HEK293 (cell line): Measurements from ENCODE around the gene MOGAT2.

ENCODE experiments used
- CTCF ChIA-PET: fragments of 350-600 bp; formaldehyde crosslinking; extraction: SDS; loops from one replicate; lab custom pipeline; 2021; ENCODE audit warnings: antibody characterized with exemption; lab: Yijun Ruan, JAX
- POLR2A ChIA-PET: fragments of 300-600 bp; formaldehyde crosslinking; extraction: SDS; loops from one replicate; lab custom pipeline; 2020; ENCODE audit warnings: antibody characterized with exemption, inconsistent platforms; lab: Yijun Ruan, JAX
- H3K27ac ChIP-seq: fragments of 200-500 bp; sonication (Bioruptor generic); 2 replicates; pipeline ENCODE4 v1.5.1; 2014; ENCODE audit warnings: low read depth, low read length, control low read depth, inconsistent platforms; ENCODE audit errors: extremely low read depth
- H3K36me3 ChIP-seq, 2 experiments: fragments of 200-500 bp in 1 of 2; sonication (Bioruptor generic) in 1 of 2; 1 replicate in 1 of 2; 2 replicates in 1 of 2; pipeline ENCODE4 v1.5.1; 2014 to 2017; ENCODE audit warnings: inconsistent platforms in 2 of 2, low read length in 2 of 2; ENCODE audit not compliant: control insufficient read depth in 2 of 2, insufficient read depth in 1 of 2
- H3K4me1 ChIP-seq: fragments of 200-500 bp; sonication (Bioruptor generic); 2 replicates; pipeline ENCODE4 v1.5.1; 2014; ENCODE audit warnings: mild to moderate bottlenecking, low read length, inconsistent platforms; ENCODE audit not compliant: control insufficient read depth, insufficient read depth
- H3K4me3 ChIP-seq: 2 replicates; pipeline ENCODE4 v1.5.1; 2011; ENCODE audit warnings: low read depth, mild to moderate bottlenecking, control low read depth, low read length, moderate library complexity
- H3K9me3 ChIP-seq: fragments of 200-500 bp; sonication (Bioruptor generic); 2 replicates; pipeline ENCODE4 v1.5.1; 2014; ENCODE audit warnings: low read depth, low read length, inconsistent platforms; ENCODE audit not compliant: control insufficient read depth, insufficient read depth
- ATF2 ChIP-seq: fragments of 450-650 bp; formaldehyde crosslinking; IDR thresholded peaks from 2 replicates; pipeline ENCODE4 v1.5.1; 2016; ENCODE audit warnings: missing biosample characterization, missing genetic modification characterization, low read depth
- BCL11A ChIP-seq: fragments of 450-650 bp; formaldehyde crosslinking; IDR thresholded peaks from 2 replicates; pipeline ENCODE4 v1.5.1; 2016; ENCODE audit warnings: low read depth, missing biosample characterization, missing genetic modification characterization
- FEZF1 ChIP-seq: fragments of 450-650 bp; formaldehyde crosslinking; IDR thresholded peaks from 2 replicates; pipeline ENCODE4 v1.5.1; 2016; ENCODE audit warnings: missing biosample characterization, missing genetic modification characterization
- GLIS1 ChIP-seq: fragments of 450-650 bp; formaldehyde crosslinking; IDR thresholded peaks from 2 replicates; pipeline ENCODE4 v1.5.1; 2016; ENCODE audit warnings: missing biosample characterization, missing genetic modification characterization
- HOXD13 ChIP-seq: sonication (generic); formaldehyde crosslinking; IDR thresholded peaks from 2 replicates; pipeline ENCODE4 v1.8.0; 2022; ENCODE audit warnings: missing genetic modification reagents, borderline replicate concordance
- IKZF3 ChIP-seq: fragments of 450-650 bp; IDR thresholded peaks from 2 replicates; pipeline ENCODE4 v1.5.0; 2018; ENCODE audit warnings: missing biosample characterization, mild to moderate bottlenecking, missing genetic modification characterization, moderate library complexity
- KLF8 ChIP-seq: fragments of 450-650 bp; formaldehyde crosslinking; IDR thresholded peaks from 2 replicates; pipeline ENCODE4 v1.5.1; 2016; ENCODE audit warnings: missing biosample characterization, missing genetic modification characterization
- KLF9 ChIP-seq: fragments of 450-650 bp; formaldehyde crosslinking; IDR thresholded peaks from 2 replicates; pipeline ENCODE4 v1.5.1; 2016; ENCODE audit warnings: missing biosample characterization, missing genetic modification characterization, low read depth
- MYNN ChIP-seq: fragments of 450-650 bp; formaldehyde crosslinking; IDR thresholded peaks from 2 replicates; pipeline ENCODE4 v1.5.1; 2016; ENCODE audit warnings: missing biosample characterization, missing genetic modification characterization, borderline replicate concordance
- PRDM4 ChIP-seq: fragments of 450-650 bp; formaldehyde crosslinking; IDR thresholded peaks from 2 replicates; pipeline ENCODE4 v1.5.1; 2017; ENCODE audit warnings: missing biosample characterization, missing genetic modification characterization
- ZBTB48 ChIP-seq: fragments of 450-650 bp; formaldehyde crosslinking; IDR thresholded peaks from 2 replicates; pipeline ENCODE4 v1.5.1; 2016; ENCODE audit warnings: missing biosample characterization, missing genetic modification characterization
- ZFHX2 ChIP-seq: fragments of 450-650 bp; formaldehyde crosslinking; conservative IDR thresholded peaks from 2 replicates; pipeline ENCODE4 v1.5.1; 2016; ENCODE audit warnings: missing biosample characterization, missing genetic modification characterization
- ZNF132 ChIP-seq: fragments of 450-650 bp; formaldehyde crosslinking; IDR thresholded peaks from 2 replicates; pipeline ENCODE4 v1.5.1; 2017; ENCODE audit warnings: missing biosample characterization, missing genetic modification characterization, borderline replicate concordance
- ZNF18 ChIP-seq: fragments of 450-650 bp; formaldehyde crosslinking; IDR thresholded peaks from 2 replicates; pipeline ENCODE4 v1.5.1; 2016; ENCODE audit warnings: missing biosample characterization, missing genetic modification characterization
- ZNF19 ChIP-seq: fragments of 450-650 bp; formaldehyde crosslinking; IDR thresholded peaks from 2 replicates; pipeline ENCODE4; 2016; ENCODE audit warnings: missing biosample characterization, missing genetic modification characterization, low read depth
- ZNF214 ChIP-seq: fragments of 450-650 bp; formaldehyde crosslinking; IDR thresholded peaks from 2 replicates; pipeline ENCODE4 v1.5.1; 2017; ENCODE audit warnings: missing biosample characterization, mild to moderate bottlenecking, missing genetic modification characterization, borderline replicate concordance
- ZNF302 ChIP-seq: fragments of 450-650 bp; formaldehyde crosslinking; IDR thresholded peaks from 2 replicates; pipeline ENCODE4 v1.5.1; 2016; ENCODE audit warnings: missing biosample characterization, missing genetic modification characterization, low read depth
- ZNF366 ChIP-seq: fragments of 450-650 bp; formaldehyde crosslinking; conservative IDR thresholded peaks from 2 replicates; pipeline ENCODE4 v1.5.1; 2016; ENCODE audit warnings: missing biosample characterization, missing genetic modification characterization
- ZNF548 ChIP-seq: fragments of 450-650 bp; formaldehyde crosslinking; IDR thresholded peaks from 2 replicates; pipeline ENCODE4 v1.5.1; 2016; ENCODE audit warnings: missing biosample characterization, missing genetic modification characterization
- ZNF580 ChIP-seq: fragments of 450-650 bp; formaldehyde crosslinking; IDR thresholded peaks from 2 replicates; pipeline ENCODE4 v1.5.1; 2016; ENCODE audit warnings: missing biosample characterization, missing genetic modification characterization
- ZNF600 ChIP-seq: fragments of 450-650 bp; formaldehyde crosslinking; IDR thresholded peaks from 2 replicates; pipeline ENCODE4 v1.5.1; 2016; ENCODE audit warnings: missing biosample characterization, missing genetic modification characterization
- ZNF621 ChIP-seq: fragments of 450-650 bp; formaldehyde crosslinking; IDR thresholded peaks from 2 replicates; pipeline ENCODE4 v1.5.1; 2017; ENCODE audit warnings: missing biosample characterization, missing genetic modification characterization
- ZNF639 ChIP-seq: fragments of 450-650 bp; formaldehyde crosslinking; IDR thresholded peaks from 2 replicates; pipeline ENCODE4 v1.5.1; 2016; ENCODE audit warnings: missing biosample characterization, missing genetic modification characterization
- ZNF654 ChIP-seq: fragments of 450-650 bp; formaldehyde crosslinking; IDR thresholded peaks from 2 replicates; pipeline ENCODE4 v1.5.1; 2016; ENCODE audit warnings: low read depth, missing biosample characterization, missing genetic modification characterization
- ZNF701 ChIP-seq: fragments of 450-650 bp; formaldehyde crosslinking; IDR thresholded peaks from 2 replicates; pipeline ENCODE4 v1.5.1; 2016; ENCODE audit warnings: missing biosample characterization, missing genetic modification characterization
- ZNF776 ChIP-seq: fragments of 450-650 bp; formaldehyde crosslinking; IDR thresholded peaks from 2 replicates; pipeline ENCODE4 v1.5.0; 2017; ENCODE audit warnings: missing biosample characterization, missing genetic modification characterization, borderline replicate concordance

The MOGAT2 gene

GRCh38 chr11:75779960-75780359, 62.3 kb downstream of the MOGAT2 start:
- no peaks in the 10 kb centered on the region for H3K36me3 ChIP-seq
- no peak overlapping the region for H3K4me3 ChIP-seq
- CTCF ChIA-PET: no interaction called here
- no peak overlapping the region for H3K27ac ChIP-seq
- TF ChIP-seq PRDM4 (tag by site-specific recombination) (no peak), ATF2 (tag by site-specific recombination) (no peak), FEZF1 (tag by site-specific recombination) (no peak), KLF8 (no peak), ZNF639 (tag by site-specific recombination) (no peak), ZBTB48 (tag by site-specific recombination) (no peak), MYNN (no peak), ZNF600 (tag by site-specific recombination) (no peak), ZNF19 (tag by site-specific recombination) (no peak), HOXD13 (CRISPR knock-in tag) (no peak), ZNF548 (tag by site-specific recombination) (no peak), ZNF18 (tag by site-specific recombination) (no peak), GLIS1 (tag by site-specific recombination) (no peak), ZNF654 (tag by site-specific recombination) (no peak)
- H3K9me3 ChIP-seq: no peaks in the 10 kb centered on the region
- H3K4me1 ChIP-seq: no peaks in the 10 kb centered on the region
- POLR2A ChIA-PET: no interaction called here

GRCh38 chr11:75780888-75781287, 63.2 kb downstream of the MOGAT2 start:
- Histone ChIP-seq H3K4me1 (no peaks in the 10 kb centered on the region), H3K4me3 (no peak overlapping the region), H3K36me3 (no peaks in the 10 kb centered on the region)
- CTCF ChIA-PET: interaction anchor here (0.9 kb wide), 1 partner anchor 12 kb away, joined by 4 read pairs; no protein-coding TSS in a partner anchor
- no peak for TF ChIP-seq HOXD13 (CRISPR knock-in tag)
- no peak for TF ChIP-seq ZNF580
- TF ChIP-seq, all 188 proteins: peak for 0
- H3K27ac ChIP-seq: no peak overlapping the region
- H3K9me3 ChIP-seq: no peaks in the 10 kb centered on the region
- POLR2A ChIA-PET: no interaction called here

- ChIA-PET CTCF (interaction anchor here (0.5 to 0.9 kb wide), 2 partner anchors 12 to 185 kb away, joined by 3 to 4 read pairs; no protein-coding TSS in a partner anchor), POLR2A (no interaction called here)
- Histone ChIP-seq H3K4me3 (no peak overlapping the region), H3K9me3 (no peaks in the 10 kb centered on the region), H3K4me1 (no peaks in the 10 kb centered on the region), H3K36me3 (no peaks in the 10 kb centered on the region), H3K27ac (no peak overlapping the region)
- no peak for TF ChIP-seq ZNF302 (tag by site-specific recombination)
- TF ChIP-seq ZNF132: no peak
- no peak for TF ChIP-seq ZNF214 (tag by site-specific recombination)
- no peak for TF ChIP-seq ZNF776 (tag by site-specific recombination)
- no peak for TF ChIP-seq ZNF701
- no peak for TF ChIP-seq KLF9 (tag by site-specific recombination)
- no peak for TF ChIP-seq ZNF621
- no peak for TF ChIP-seq IKZF3
- TF ChIP-seq ZNF366: no peak
- no peak for TF ChIP-seq BCL11A
- no peak for TF ChIP-seq ZFHX2 (tag by site-specific recombination)
Observed at GRCh38 chr11:75781296-75781695, 63.7 kb downstream of the MOGAT2 start.
